ENCODE measurements around the gene CLECL1. TPM values are rescaled to one million over a fixed set of nuclear protein-coding genes. Genes with fewer than 3 reads are reported as not detected.

Gene CLECL1
- total and polyA plus RNA-seq, 2 of the 8 experiments (the other 6 are each of a cell fraction or from before 2014, with no cell fraction given): not detected

DNA sequence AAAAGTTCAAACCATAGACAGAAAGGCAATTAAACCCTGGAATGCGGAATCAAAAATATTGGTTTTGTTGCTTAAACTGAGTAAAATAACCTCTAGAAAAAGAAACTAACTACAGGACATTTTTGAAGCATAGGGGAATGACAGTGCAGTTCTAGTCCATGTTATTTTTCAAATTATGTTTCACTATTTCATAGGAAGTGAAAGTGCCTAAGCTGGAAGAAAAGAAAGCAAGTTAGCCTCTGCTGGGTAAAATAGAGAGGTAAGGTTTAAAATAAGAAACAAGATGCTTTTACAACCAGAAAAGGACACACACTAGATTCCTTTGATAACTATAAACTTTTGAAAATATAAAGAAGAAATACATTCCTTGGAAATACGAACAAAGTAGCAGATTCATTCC lies 1.1 kb downstream of the CLECL1 start:
- Histone ChIP-seq H3K4me1 (replicated peaks in 1 of 4; ENCODE audit: control insufficient read depth in 3 of 4, insufficient read depth in 4 of 4, low read length in 3 of 4) (no peaks in the 10 kb centered on the region), H3K9ac (replicated peaks in 1 of 4; ENCODE audit: extremely low read depth in 1 of 4, low read depth in 3 of 4, low read length in 3 of 4) (no peak overlapping the region), H3K4me2 (ENCODE audit: insufficient read depth in 1 of 2, low read depth in 2 of 2, low read length in 2 of 2) (no peak overlapping the region), H2BK120ac (replicated peaks; ENCODE audit: low read depth, low read length) (no peak overlapping the region), H3K23ac (ENCODE audit: insufficient read length) (no peak overlapping the region), H3K18ac (ENCODE audit: extremely low read depth, low read length) (no peak overlapping the region), H4K91ac (replicated peaks; ENCODE audit: insufficient read length, low read length) (no peak overlapping the region), H2BK15ac (ENCODE audit: low read length) (no peak overlapping the region), H2BK20ac (ENCODE audit: low read length) (no peak overlapping the region), H3K36me3 (ENCODE audit: control insufficient read depth in 2 of 4, insufficient read depth in 4 of 4, low read length in 3 of 4) (no peaks in the 10 kb centered on the region), H3K9me3 (ENCODE audit: insufficient read depth in 2 of 2, low read depth in 1 of 2, low read length in 1 of 2) (no peaks in the 10 kb centered on the region), H2BK5ac (ENCODE audit: low read depth, low read length) (no peak overlapping the region), H4K5ac (ENCODE audit: insufficient read length, low read depth, low read length) (no peak overlapping the region), H3K4ac (replicated peaks; ENCODE audit: insufficient read length, low read depth, low read length) (no peak overlapping the region), H3K4me3 (ENCODE audit: extremely low read depth in 1 of 4, insufficient read depth in 2 of 4, low read depth in 3 of 4, low read length in 4 of 4) (no peak overlapping the region), H2AFZ (ENCODE audit: low read length) (no peak overlapping the region), H3K27me3 (replicated peaks in 1 of 4; ENCODE audit: control insufficient read depth in 3 of 4, extremely low read depth in 1 of 4, insufficient read depth in 3 of 4, low read length in 3 of 4) (no peaks in the 10 kb centered on the region), H3K23me2 (ENCODE audit: low read depth, low read length) (no peaks in the 10 kb centered on the region), H3K14ac (ENCODE audit: insufficient read length) (no peak overlapping the region), H4K20me1 (replicated peaks in 1 of 2; ENCODE audit: control insufficient read depth in 1 of 2, insufficient read depth in 2 of 2, low read length in 2 of 2) (no peaks in the 10 kb centered on the region), H2AK5ac (ENCODE audit: low read depth, low read length) (no peak overlapping the region), H3K27ac (ENCODE audit: low read depth, low read length) (no peak overlapping the region), H4K8ac (ENCODE audit: extremely low read depth, insufficient read depth, low read length) (no peak overlapping the region), H2BK12ac (ENCODE audit: low read depth, low read length) (no peak overlapping the region), H3K79me2 (ENCODE audit: control insufficient read depth in 1 of 2, insufficient read depth in 2 of 2, low read length in 2 of 2) (no peaks in the 10 kb centered on the region), H3K56ac (replicated peaks; ENCODE audit: insufficient read length, low read depth, low read length) (no peak overlapping the region), H3K79me1 (ENCODE audit: low read depth, low read length) (no peaks in the 10 kb centered on the region)
- FAIRE-seq (no peak), DNase-seq (ENCODE audit: low read depth in 1 of 2, low spot score in 2 of 2) (no peak)
- no peak for TF ChIP-seq POLR2AphosphoS5 (IDR thresholded peaks at IDR 0.05; ENCODE audit: low read depth, low read length)
- TF ChIP-seq CHD1 (IDR thresholded peaks at IDR 0.05; ENCODE audit: low read depth, low read length): no peak
- TF ChIP-seq, protein P1, sequence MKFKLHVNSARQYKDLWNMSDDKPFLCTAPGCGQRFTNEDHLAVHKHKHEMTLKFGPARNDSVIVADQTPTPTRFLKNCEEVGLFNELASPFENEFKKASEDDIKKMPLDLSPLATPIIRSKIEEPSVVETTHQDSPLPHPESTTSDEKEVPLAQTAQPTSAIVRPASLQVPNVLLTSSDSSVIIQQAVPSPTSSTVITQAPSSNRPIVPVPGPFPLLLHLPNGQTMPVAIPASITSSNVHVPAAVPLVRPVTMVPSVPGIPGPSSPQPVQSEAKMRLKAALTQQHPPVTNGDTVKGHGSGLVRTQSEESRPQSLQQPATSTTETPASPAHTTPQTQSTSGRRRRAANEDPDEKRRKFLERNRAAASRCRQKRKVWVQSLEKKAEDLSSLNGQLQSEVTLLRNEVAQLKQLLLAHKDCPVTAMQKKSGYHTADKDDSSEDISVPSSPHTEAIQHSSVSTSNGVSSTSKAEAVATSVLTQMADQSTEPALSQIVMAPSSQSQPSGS (IDR thresholded peaks at IDR 0.05; ENCODE audit: low read length): no peak
- CTCF ChIA-PET (ENCODE audit: partially characterized antibody): interaction anchor here (1.4 kb wide), 1 partner anchor 11 kb away, joined by 5 read pairs; no protein-coding TSS in a partner anchor
- POLR2A ChIA-PET (ENCODE audit: partially characterized antibody): no interaction called here
- WGBS, 2 experiments (ENCODE audit: extremely low coverage in 1 of 2, insufficient coverage in 1 of 2, insufficient read length in 1 of 2, insufficient replicate concordance in 2 of 2, low coverage in 1 of 2, low lambda C conversion rate in 2 of 2, missing lambda C conversion rate in 1 of 2): 76% methylated on average over 2 of the region's 2 CpGs; no CpG with 5 or more reads in 1 of the 2 experiments
